BLaER1 treated with 17β-estradiol and CSF1 and Interleukin-3, amounts not matched to agents 10 nM and 100 nM (cell line): Measurements from ENCODE around the gene UGT1A7.

Experiments used
- H3K27ac ChIP-seq, 11 experiments: shearing (Covaris generic); formaldehyde crosslinking; 2 replicates each; pipeline ENCODE4 v1.8.1; 2022
- H3K27me3 ChIP-seq, 11 experiments: shearing (Covaris generic); formaldehyde crosslinking; 2 replicates each; pipeline ENCODE4 v1.8.1; 2022
- H3K36me3 ChIP-seq, 11 experiments: shearing (Covaris generic); formaldehyde crosslinking; 2 replicates each; pipeline ENCODE4 v1.8.1; 2022
- H3K4me1 ChIP-seq, 10 experiments: shearing (Covaris generic); formaldehyde crosslinking; 2 replicates each; pipeline ENCODE4 v1.8.1; 2022
- H3K4me2 ChIP-seq, 11 experiments: shearing (Covaris generic); formaldehyde crosslinking; 2 replicates each; pipeline ENCODE4 v1.8.1; 2022
- H3K4me3 ChIP-seq, 10 experiments: shearing (Covaris generic); formaldehyde crosslinking; 2 replicates each; pipeline ENCODE4 v1.8.1; 2022
- H3K9ac ChIP-seq, 11 experiments: shearing (Covaris generic); formaldehyde crosslinking; 2 replicates each; pipeline ENCODE4 v1.8.1; 2022
- H3K9me3 ChIP-seq, 11 experiments: shearing (Covaris generic); formaldehyde crosslinking; replicated peaks in 1 of 11; 2 replicates each; pipeline ENCODE4 v1.8.1; 2022
- H4K20me1 ChIP-seq, 11 experiments: shearing (Covaris generic); formaldehyde crosslinking; 2 replicates each; pipeline ENCODE4 v1.8.1; 2022
- Cebpa-rat ChIP-seq, 11 experiments: shearing (Covaris generic); IDR thresholded peaks; 2 replicates each; pipeline ENCODE4 v1.8.1; 2022

UGT1A7 gene

DNA sequence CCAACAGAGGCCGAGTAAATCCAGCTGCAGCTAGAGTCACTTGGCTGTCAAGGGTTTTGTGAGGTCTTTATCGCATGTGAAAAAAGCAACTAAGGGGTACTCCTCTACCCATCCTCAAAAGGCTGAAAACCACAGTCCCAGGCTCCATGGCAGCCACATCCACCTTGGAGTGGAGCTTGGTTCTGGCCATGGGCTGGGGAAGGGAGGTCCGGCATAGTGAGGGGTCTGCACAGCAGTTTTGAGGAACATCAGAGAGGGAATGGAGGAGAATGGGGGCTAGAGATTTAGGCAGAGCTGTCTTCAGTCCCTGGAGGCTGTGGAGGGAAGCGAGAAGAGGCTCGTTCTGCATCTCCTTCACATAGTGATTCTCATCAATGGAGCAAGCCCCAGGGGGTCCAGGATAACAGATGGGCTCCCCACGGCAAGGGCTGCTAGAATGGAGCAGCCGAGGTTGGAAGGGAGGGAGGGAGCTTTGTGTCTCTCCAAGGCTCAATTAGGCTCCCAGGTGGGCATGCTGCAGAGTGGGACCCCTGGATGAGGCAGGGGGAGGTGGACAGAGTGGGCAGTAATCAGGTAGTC is 117.5 kb downstream of the UGT1A7 start:
- no peak overlapping the region for H3K9ac ChIP-seq
- H3K27me3 ChIP-seq: no peaks in the 10 kb centered on the region
- no peaks in the 10 kb centered on the region for H4K20me1 ChIP-seq
- H3K9me3 ChIP-seq: no peaks in the 10 kb centered on the region
- H3K27ac ChIP-seq: no peak overlapping the region
- no peak overlapping the region for H3K4me2 ChIP-seq
- H3K4me3 ChIP-seq: no peak overlapping the region
- no peaks in the 10 kb centered on the region for H3K36me3 ChIP-seq
- TF ChIP-seq Cebpa-rat (IDR thresholded peaks at IDR 0.05): no peak
- H3K4me1 ChIP-seq: peaks cover 5 to 12% (median 10%) of the 10 kb centered on the region in 10 experiments; a peak in 18 of 20 replicates

DNA sequence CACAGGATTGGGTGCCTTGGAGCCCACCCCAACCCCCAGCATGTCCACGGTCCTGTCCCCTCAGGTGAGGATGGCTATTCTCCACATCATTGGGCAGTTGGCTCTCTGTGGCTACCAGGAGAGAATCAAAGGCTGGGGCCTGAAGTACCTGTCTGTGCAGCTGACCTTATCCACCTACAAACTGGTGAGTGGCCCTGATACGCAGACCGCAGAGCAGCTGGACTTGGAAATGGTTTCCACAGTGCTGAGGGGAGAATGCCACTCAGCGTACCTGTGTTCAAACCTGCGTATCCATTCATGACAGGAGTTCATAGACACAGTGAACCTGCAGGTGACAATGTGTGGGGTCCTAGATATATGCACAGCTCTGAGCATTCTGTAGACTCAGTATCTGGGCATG is 118.0 kb downstream of the UGT1A7 start:
- no peaks in the 10 kb centered on the region for H4K20me1 ChIP-seq
- TF ChIP-seq Cebpa-rat (IDR thresholded peaks at IDR 0.05): no peak
- no peaks in the 10 kb centered on the region for H3K27me3 ChIP-seq
- H3K27ac ChIP-seq: no peak overlapping the region
- no peaks in the 10 kb centered on the region for H3K36me3 ChIP-seq
- H3K4me3 ChIP-seq: no peak overlapping the region
- H3K4me1 ChIP-seq: peaks cover 5 to 12% (median 10%) of the 10 kb centered on the region in 10 experiments; a peak in 18 of 20 replicates
- H3K9ac ChIP-seq: no peak overlapping the region
- no peaks in the 10 kb centered on the region for H3K9me3 ChIP-seq
- no peak overlapping the region for H3K4me2 ChIP-seq

DNA sequence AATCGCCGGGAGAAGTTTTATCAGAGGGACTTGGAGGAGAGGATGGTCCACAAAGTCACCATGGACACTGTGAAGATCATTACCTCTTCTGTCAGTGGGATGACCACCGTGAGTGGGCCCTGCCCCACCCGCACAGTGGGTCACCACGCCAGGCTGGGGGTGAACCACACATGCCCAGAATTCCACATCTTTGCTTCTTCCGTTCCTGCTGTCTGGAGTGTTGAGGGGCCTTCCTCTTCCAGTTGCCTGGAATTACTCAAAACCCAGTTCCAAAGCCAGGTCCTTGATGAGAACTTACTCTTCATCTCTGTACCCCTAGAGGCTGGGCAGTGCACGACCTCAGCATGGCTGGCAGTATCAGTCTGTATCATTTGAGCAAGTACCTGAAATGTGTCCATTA is 118.5 kb downstream of the UGT1A7 start:
- no peaks in the 10 kb centered on the region for H3K27me3 ChIP-seq

DNA sequence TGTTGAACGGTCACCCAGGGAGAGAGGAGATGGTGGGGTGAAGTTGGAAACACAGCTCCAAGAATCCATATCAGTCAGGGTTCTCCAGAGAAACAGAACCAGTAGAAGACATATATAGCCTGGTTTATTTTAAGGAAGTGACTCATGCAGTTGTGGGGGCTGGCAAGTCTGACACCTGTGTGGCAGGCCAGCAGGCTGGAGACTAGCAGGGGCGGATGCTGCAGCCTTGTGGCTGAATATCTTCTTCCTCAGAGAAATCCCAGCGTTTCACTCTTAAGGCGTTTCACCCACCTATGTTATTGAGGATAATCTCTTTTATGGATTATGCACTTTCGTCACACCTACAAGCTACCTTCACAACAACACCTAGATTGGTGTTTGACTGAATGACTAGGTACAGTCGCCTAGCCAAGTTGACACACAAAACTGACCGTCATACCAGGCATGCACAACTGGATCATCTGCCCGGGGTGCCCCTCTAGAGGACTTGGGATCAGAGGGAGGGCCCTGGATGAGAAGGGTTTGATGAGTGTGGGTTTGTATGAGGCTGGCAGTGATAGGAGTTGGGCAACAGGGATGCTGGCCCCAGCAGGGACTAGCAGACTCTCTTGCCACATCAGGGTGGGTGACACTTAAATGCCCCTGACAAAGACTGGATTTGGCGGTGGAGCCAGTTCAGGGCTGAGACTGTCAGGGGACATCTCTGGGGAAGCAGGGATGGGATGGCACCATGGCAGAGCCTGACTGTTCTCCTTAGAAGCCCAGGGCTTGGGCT is 119.8 kb downstream of the UGT1A7 start:
- Histone ChIP-seq H3K36me3 (no peaks in the 10 kb centered on the region), H3K4me1 (peaks cover 5 to 12% (median 10%) of the 10 kb centered on the region in 10 experiments; a peak in 18 of 20 replicates), H3K27ac (no peak overlapping the region), H3K27me3 (no peaks in the 10 kb centered on the region), H3K4me2 (peak overlapping the region in 10 of 11 experiments; percentile 13 to 52 (median 38); a peak in 16 of 22 replicates), H3K4me3 (no peak overlapping the region), H3K9ac (no peak overlapping the region), H3K9me3 (no peaks in the 10 kb centered on the region), H4K20me1 (no peaks in the 10 kb centered on the region)
- TF ChIP-seq Cebpa-rat (IDR thresholded peaks at IDR 0.05): no peak

More for the DNA sequence above, 118.5 kb downstream of the UGT1A7 start:
- H3K27ac ChIP-seq: no peak overlapping the region
- H4K20me1 ChIP-seq: no peaks in the 10 kb centered on the region
- H3K4me1 ChIP-seq: peaks cover 5 to 12% (median 10%) of the 10 kb centered on the region in 10 experiments; a peak in 18 of 20 replicates
- H3K4me2 ChIP-seq: no peak overlapping the region
- H3K4me3 ChIP-seq: no peak overlapping the region
- H3K36me3 ChIP-seq: no peaks in the 10 kb centered on the region
- H3K9me3 ChIP-seq: no peaks in the 10 kb centered on the region
- TF ChIP-seq Cebpa-rat (IDR thresholded peaks at IDR 0.05): no peak
- no peak overlapping the region for H3K9ac ChIP-seq

DNA sequence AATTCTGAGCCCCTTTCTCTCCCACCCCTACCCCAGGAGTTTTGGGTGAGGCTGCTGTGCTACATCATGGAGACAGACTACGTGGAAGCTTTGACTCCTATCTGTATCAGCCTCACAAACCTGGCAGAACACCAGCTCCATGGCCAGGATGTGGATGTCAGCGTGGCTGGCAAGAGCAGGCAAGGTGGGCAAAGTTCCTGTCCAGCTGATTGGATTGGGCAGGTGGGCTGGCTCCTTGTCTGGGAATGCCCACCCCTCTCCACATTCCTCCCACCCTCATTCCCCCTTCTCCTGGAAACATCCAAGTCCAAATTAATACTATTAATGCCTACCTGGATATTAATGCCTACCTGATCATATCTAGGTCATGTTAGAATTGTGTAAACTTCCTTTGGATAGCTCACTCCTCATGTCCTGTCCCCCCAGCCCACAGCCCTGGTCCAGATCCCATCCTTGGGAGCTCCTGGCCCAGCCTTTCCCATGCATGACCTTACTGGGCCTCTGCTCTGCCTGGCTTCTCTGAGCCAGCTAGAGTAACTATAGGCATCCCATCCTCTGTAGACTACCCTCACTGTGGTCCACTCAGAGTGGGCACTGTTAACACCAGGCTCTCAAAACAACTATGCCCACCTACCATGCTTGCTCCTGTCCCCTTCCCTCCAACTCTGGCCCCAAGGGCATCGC is 120.6 kb downstream of the UGT1A7 start:
- Histone ChIP-seq H3K36me3 (no peaks in the 10 kb centered on the region), H3K9ac (no peak overlapping the region), H4K20me1 (no peaks in the 10 kb centered on the region), H3K4me2 (peak overlapping the region in 1 of 11 experiments; percentile 41; a peak in 2 of 22 replicates), H3K27ac (no peak overlapping the region), H3K4me3 (no peak overlapping the region), H3K9me3 (peaks cover 0 to 3% (median 0%) of the 10 kb centered on the region in 11 experiments; a peak in 1 of 22 replicates), H3K27me3 (no peaks in the 10 kb centered on the region), H3K4me1 (peaks cover 5 to 12% (median 10%) of the 10 kb centered on the region in 10 experiments; a peak in 18 of 20 replicates)
- TF ChIP-seq Cebpa-rat (IDR thresholded peaks at IDR 0.05): no peak

DNA sequence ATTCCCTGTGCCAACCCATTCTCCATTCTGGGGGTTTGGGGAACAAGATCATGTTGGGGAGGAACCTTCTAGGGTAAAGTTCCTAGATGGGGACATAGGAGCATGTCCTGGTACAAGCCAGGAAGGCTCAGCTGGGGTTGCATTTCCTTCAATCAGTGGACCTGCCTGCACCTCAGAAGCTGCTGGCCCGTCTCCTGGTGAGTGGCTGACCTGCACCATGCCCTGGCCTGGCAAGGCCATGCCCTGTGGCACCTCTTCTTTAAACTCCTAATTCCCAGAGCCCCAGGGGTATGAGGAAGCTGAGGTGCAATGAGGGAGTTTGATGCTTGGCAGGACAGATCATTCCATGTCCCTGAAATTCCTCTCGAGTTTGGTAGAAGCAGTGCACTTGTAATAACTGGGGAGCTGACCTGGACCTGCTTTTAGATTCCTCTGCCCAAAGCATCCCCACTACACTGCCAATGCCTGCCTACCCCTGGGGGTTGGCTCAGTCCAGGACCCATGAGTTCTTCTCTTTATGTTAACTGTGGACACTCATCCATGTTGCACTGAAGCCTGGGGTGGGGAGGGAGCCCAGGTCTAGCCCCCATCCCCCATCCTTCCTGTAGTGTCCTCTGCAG is 121.7 kb downstream of the UGT1A7 start:
- no peak overlapping the region for H3K4me2 ChIP-seq
- no peak for TF ChIP-seq Cebpa-rat (IDR thresholded peaks at IDR 0.05)
- H3K27me3 ChIP-seq: no peaks in the 10 kb centered on the region
- H3K9ac ChIP-seq: no peak overlapping the region
- H3K27ac ChIP-seq: no peak overlapping the region
- no peak overlapping the region for H3K4me3 ChIP-seq
- H3K9me3 ChIP-seq: peaks cover 0 to 5% (median 0%) of the 10 kb centered on the region in 11 experiments; a peak in 1 of 22 replicates
- H4K20me1 ChIP-seq: no peaks in the 10 kb centered on the region
- no peaks in the 10 kb centered on the region for H3K36me3 ChIP-seq
- peaks cover 5 to 12% (median 10%) of the 10 kb centered on the region in 10 experiments; a peak in 18 of 20 replicates for H3K4me1 ChIP-seq

DNA sequence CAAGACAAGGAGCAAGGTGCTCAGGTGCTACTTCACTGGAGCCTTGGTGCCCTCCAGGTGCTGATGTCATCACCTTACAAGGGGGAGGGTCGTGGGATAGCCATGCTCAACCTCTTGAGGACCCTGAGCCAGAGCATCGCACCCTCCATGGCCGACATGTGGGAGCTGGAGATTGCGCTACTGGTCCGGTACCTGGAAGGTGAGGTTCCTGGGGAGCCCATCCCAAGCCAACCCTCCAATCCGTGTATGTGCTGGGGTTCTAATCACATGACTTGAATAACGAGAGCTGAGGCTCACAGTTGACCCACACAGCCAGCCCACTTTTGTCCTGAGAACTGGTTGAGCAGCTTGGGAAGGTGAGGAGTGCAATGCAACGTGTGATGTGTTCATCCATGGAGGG is 122.3 kb downstream of the UGT1A7 start:
- Histone ChIP-seq H3K4me1 (peaks cover 5 to 12% (median 10%) of the 10 kb centered on the region in 10 experiments; a peak in 18 of 20 replicates), H3K4me2 (no peak overlapping the region), H3K36me3 (no peaks in the 10 kb centered on the region), H4K20me1 (no peaks in the 10 kb centered on the region), H3K4me3 (no peak overlapping the region), H3K27me3 (no peaks in the 10 kb centered on the region), H3K9ac (no peak overlapping the region), H3K9me3 (peaks cover 0 to 5% (median 0%) of the 10 kb centered on the region in 11 experiments; a peak in 1 of 22 replicates), H3K27ac (no peak overlapping the region)
- TF ChIP-seq Cebpa-rat (IDR thresholded peaks at IDR 0.05): no peak

DNA sequence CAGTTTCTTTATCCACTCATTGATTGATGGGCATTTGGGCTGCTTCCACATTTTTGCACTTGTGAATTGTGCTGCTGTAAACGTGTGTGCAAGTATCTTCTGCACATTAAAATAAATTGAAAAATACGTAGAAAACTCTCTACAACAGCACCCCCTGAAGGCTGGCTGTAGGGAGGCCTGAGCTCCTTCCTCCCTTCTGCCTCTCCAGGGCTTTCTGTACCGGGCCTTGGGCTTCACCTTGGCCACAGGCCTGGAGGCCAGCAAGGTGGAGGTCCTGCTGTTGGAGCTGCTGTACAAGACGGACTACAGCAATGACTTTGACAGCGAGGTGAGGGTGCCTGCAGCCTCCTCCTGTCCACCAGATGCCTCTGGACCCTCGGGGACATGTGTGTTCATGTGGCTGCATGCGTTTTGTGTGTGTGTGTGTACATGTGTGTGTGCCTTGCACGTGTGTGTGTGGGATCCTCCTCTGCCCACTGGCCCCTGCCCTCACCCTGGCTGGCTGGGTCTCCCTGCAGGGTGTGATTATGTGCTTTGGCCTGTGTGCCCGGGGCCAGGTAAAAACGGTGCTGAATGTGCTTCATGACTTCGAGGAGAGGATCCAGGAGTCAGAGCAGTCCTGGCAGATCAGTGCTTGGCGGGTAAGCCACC is 125.6 kb downstream of the UGT1A7 start:
- H3K4me3 ChIP-seq: no peak overlapping the region
- no peak overlapping the region for H3K9ac ChIP-seq
- no peak overlapping the region for H3K27ac ChIP-seq
- peaks cover 0 to 9% (median 0%) of the 10 kb centered on the region in 11 experiments; a peak in 4 of 22 replicates for H3K9me3 ChIP-seq
- no peaks in the 10 kb centered on the region for H3K27me3 ChIP-seq
- no peaks in the 10 kb centered on the region for H3K36me3 ChIP-seq
- no peak overlapping the region for H3K4me2 ChIP-seq
- H4K20me1 ChIP-seq: no peaks in the 10 kb centered on the region
- TF ChIP-seq Cebpa-rat (IDR thresholded peaks at IDR 0.05): no peak
- no peaks in the 10 kb centered on the region for H3K4me1 ChIP-seq
